Right renal cortex interstitium (tissue), 3 donors: ENCODE results near the gene CDKN1B. TPM values are rescaled to one million over a fixed set of nuclear protein-coding genes. Genes with fewer than 3 reads are reported as not detected.

Source experiments
- DNase-seq, 3 donors: peaks; one replicate each; pipeline ENCODE4 v3.0.0-alpha.2; 2013; ENCODE audit warnings: low read depth in 3 of 3, low spot score in 2 of 3
- polyA plus RNA-seq, 3 donors: library from polyadenylated mRNA; unstranded; fragments of 120-200 nt; gene quantifications; one replicate each; pipeline ENCODE4 v1.2.1, GENCODE V29; 2013; ENCODE audit not compliant: insufficient read length in 3 of 3

The CDKN1B gene
- polyA plus RNA-seq, 3 donors = 68.3 to 81.7 (median 71.9) TPM

- no peak for DNase-seq
These were observed 30.9 kb downstream of the CDKN1B start for GRCh38 chr12:12748044-12748443.

- DNase-seq = no peak
These were observed 32.3 kb downstream of the CDKN1B start for GRCh38 chr12:12749433-12749832.

- DNase-seq = no peak
These were observed 38.8 kb downstream of the CDKN1B start for GRCh38 chr12:12755923-12756322.

DNA sequence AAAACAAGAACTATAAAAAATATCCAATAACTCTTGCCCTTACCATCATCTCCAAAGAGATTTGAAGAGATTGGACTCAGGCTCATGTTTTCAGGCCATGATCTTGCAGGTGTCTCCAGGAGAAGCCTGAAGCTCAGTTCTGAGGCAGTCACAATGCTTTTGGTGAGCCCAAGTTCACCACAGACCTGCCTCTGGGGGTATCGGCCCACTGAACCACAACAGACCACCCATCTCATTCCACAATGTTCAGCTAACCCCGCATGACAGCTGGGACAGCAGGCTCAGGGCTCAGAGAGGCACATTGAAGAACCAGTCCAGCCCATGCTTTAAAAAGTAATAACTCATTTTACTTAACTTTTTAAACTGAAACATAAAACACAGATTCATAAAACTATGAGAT lies 40.0 kb downstream of the CDKN1B start:
- DNase-seq = no peak

GRCh38 chr12:12759234-12759915 lies 42.2 kb downstream of the CDKN1B start:
- no peak for DNase-seq

- DNase-seq = no peak
These were observed 47.7 kb downstream of the CDKN1B start for GRCh38 chr12:12764824-12765223.

GRCh38 chr12:12770262-12770661 lies 53.1 kb downstream of the CDKN1B start:
- DNase-seq = no peak

Other genes starting within 250 kb of the CDKN1B start
- gene DUSP16, start 154.5 kb upstream of the CDKN1B start, polyA plus RNA-seq = 10 to 100 TPM; 26.0 to 26.3 (median 26.1) TPM
- 10 to 100 TPM; 35.9 to 39.1 (median 37.0) TPM for gene CREBL2, start 105.5 kb upstream of the CDKN1B start, polyA plus RNA-seq
- gene GPR19, start 21.2 kb upstream of the CDKN1B start, polyA plus RNA-seq = 1 to 10 TPM; 1.5 to 1.7 (median 1.6) TPM
- gene APOLD1, start 68.3 kb downstream of the CDKN1B start, polyA plus RNA-seq = 10 to 100 TPM in 1 of 3 donors, 1 to 10 TPM in 2; 7.5 to 11.3 (median 8.9) TPM
- gene DDX47, start 96.0 kb downstream of the CDKN1B start, polyA plus RNA-seq = 10 to 100 TPM; 75.0 to 80.2 (median 80.0) TPM
- 10 to 100 TPM in 1 of 3 donors, 1 to 10 TPM in 2; 7.6 to 10.3 (median 8.3) TPM for gene GPRC5A, start 174.2 kb downstream of the CDKN1B start, polyA plus RNA-seq
- under 1 TPM in 2 of 3 donors, not detected in 1; 0.72 to 0.86 TPM for gene GPRC5D, start 234.8 kb downstream of the CDKN1B start, polyA plus RNA-seq